ENCODE data around the gene SLC52A3.
"Not testable (repeated sequence)": the region's sequence is repeated elsewhere in the genome, so short reads cannot be mapped to it uniquely, and the experiment has no call there.

SLC52A3 gene

GRCh38 chr20:730005-730404 lies 38.3 kb downstream of the SLC52A3 start:
- no peak for DNase-seq (ENCODE audit: low read depth in 2 of 3, low spot score in 2 of 3)

DNA sequence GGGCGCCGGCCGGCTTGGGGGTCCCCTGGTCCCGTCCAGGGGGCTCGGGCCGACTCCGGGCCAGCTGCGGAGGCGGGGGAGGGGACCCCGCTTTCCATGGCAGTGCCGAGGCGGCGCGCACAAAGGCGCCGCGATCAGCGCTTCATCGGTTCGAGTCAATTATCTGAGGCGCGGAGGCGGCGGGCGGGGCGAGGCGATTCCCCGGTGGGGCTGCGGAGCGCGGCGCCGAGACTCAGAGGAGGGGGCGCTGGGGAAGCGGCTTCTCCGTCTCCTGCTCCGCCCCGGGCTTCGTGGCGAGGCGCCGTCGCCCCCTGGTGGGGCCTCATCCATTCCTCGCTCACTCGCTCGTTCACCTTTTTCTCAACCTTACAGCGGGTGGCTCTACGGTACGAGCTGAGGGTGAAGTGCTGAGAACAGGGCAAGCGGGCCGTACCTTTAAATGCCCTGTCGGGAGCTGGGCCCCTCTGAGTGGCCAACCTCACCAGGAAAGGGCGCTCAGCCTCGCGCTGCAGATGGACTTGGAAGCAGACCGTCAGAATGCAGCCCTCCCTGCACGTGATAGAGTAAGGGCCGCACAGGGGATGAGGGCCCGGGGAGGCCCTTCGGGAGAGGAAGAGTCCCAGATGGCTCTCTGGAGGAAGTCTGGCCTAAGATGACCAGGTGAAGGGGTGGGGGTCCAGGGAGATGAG lies 39.9 kb downstream of the SLC52A3 start:
- peak in 2 of 3 experiments; percentile 8 to 30 for DNase-seq (ENCODE audit: low read depth in 2 of 3, low spot score in 2 of 3)

GRCh38 chr20:726160-726559 lies 42.1 kb downstream of the SLC52A3 start:
- no peak for DNase-seq (ENCODE audit: low read depth in 2 of 3, low spot score in 2 of 3)

GRCh38 chr20:725491-725890 lies 42.8 kb downstream of the SLC52A3 start:
- no peak for DNase-seq (ENCODE audit: low read depth in 2 of 3, low spot score in 2 of 3)

DNA sequence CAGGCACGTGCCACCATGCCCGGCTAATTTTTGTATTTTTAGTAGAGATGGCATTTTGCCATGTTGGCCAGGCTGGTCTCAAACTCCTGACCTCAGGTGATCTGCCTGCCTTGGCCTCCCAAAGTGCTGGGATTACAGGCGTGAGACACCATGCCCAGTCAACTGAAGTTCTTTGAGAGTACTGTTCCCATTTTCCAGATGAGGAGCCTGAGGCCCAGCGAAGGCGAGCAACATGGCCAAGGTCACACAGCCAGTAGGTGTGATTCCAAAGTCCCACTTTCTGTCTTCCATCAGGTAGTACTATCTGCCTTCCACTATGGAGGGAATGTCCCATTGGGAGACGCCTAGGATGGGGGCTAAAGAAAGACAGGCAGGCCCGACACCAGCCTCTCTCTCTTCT lies 43.5 kb downstream of the SLC52A3 start:
- not testable (repeated sequence) for DNase-seq (ENCODE audit: low read depth in 2 of 3, low spot score in 2 of 3)

GRCh38 chr20:723756-724155 lies 44.5 kb downstream of the SLC52A3 start:
- no peak for DNase-seq (ENCODE audit: low read depth in 2 of 3, low spot score in 2 of 3)

DNA sequence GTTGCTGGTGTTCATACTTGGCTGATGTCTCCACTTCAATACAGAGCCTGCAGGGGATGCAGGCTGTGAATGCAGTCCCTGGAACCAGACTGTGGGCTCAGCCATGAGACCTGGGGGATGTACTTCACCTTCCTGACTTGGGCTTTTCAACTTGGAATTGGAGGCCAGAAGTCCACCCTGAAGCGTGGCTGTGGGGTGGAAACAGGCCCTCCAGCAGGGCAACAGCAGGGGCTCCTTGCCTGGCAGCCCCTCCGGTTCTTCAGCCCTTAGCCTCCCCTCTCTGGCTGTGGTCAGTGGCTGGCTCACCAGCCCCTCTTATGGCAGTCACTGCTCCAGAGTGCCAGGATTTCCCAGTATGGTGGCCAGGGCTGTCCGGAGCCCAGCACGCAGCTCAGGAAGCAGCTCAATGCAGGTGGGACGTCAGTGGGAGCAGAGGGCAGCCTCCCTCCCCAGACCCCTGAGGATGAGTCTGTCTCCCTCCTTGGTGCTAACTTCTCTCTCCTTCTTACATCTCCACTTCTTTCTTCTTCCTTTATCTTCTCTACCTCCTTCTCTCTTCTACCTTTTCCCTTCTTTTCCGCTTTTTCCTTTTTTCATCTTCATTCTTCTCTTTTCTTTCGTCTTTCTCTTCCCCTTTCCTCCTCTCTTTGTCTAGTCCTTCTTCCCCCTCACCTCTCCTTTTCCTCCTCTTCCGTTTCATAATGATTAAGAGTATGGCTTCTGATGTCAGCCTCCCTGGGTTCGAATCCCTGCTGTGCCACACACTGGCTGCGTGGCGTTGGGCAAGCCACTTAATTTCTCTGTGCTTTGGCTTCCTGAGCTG lies 45.3 kb downstream of the SLC52A3 start:
- DNase-seq (ENCODE audit: low read depth in 2 of 3, low spot score in 2 of 3): no peak

DNA sequence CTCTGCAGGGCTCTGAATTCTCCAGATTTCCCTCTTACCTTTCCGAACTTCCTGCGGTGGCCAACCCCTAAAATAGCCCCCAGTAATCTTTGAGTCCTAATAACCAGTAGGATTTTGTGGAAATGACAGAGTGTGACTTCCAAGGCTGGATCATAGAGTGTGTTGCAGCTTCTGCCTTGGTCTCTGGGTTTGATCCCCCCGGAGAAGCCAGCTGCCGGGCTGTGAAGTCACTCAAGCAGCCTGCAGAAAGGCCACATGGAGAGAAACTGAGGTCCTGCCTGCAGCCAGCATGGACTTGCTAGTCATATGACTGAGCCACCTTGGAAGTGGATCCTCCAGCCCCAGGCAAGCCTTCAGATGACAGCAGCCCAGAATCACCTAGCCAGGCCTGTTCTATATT lies 46.4 kb downstream of the SLC52A3 start:
- no peak for DNase-seq (ENCODE audit: low read depth in 2 of 3, low spot score in 2 of 3)

- DNase-seq (ENCODE audit: low read depth in 2 of 3, low spot score in 2 of 3): no peak
Measured at GRCh38 chr20:719816-720215, 48.5 kb downstream of the SLC52A3 start.

- no peak for DNase-seq (ENCODE audit: low read depth in 2 of 3, low spot score in 2 of 3)
Measured at GRCh38 chr20:719068-719467, 49.2 kb downstream of the SLC52A3 start.

DNA sequence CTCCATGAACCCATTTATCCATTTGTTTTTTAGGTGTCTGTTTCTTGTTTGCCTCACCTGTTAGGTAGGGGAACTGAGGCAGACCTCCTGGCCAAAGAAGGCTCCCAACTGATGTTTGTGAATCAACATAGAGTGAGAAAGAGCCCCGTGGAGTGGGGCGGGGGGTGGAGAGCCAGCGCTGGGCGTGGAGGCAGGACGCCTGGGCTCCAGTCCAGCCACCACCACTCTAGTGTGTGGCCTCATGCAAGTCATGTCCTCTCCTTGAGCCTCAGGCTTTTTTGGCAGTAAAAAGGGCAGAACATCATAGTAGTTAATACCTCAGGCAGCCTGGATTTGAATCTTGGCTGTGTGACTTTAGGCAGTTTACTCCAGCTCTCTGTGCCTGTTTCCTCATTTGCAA lies 50.5 kb downstream of the SLC52A3 start:
- DNase-seq (ENCODE audit: low read depth in 2 of 3, low spot score in 2 of 3): no peak

GRCh38 chr20:717271-717670 lies 51.0 kb downstream of the SLC52A3 start:
- no peak for DNase-seq (ENCODE audit: low read depth in 2 of 3, low spot score in 2 of 3)

- DNase-seq (ENCODE audit: low read depth in 2 of 3, low spot score in 2 of 3): no peak
Measured at GRCh38 chr20:714453-714852, 53.8 kb downstream of the SLC52A3 start.

- DNase-seq (ENCODE audit: low read depth in 2 of 3, low spot score in 2 of 3): no peak
Measured at GRCh38 chr20:711576-711975, 56.7 kb downstream of the SLC52A3 start.

GRCh38 chr20:710780-711450 lies 57.4 kb downstream of the SLC52A3 start:
- DNase-seq (ENCODE audit: low read depth in 2 of 3, low spot score in 2 of 3): no peak
